Keratinocyte (primary cell): ENCODE data around the gene MCRS1. TPM values are rescaled to one million over a fixed set of nuclear protein-coding genes. Genes with fewer than 3 reads are reported as not detected.

Experiments used
- DNase-seq: peaks from one replicate; pipeline ENCODE4 v3.0.0-alpha.2; 2011; ENCODE audit warnings: low read depth, missing footprints, low spot score
- FAIRE-seq: peaks from 2 replicates; lab custom pipeline; 2011; peaks lifted over from hg19 to GRCh38; lab: Jason Lieb, UNC
- H2AFZ ChIP-seq: 2 replicates; pipeline ENCODE4 v1.6.0; 2012; ENCODE audit warnings: low read length, control low read depth, inconsistent platforms; ENCODE audit not compliant: control insufficient read depth
- H3K27ac ChIP-seq: 2 replicates; pipeline ENCODE4 v1.5.1; 2011; ENCODE audit warnings: low read length; ENCODE audit not compliant: control insufficient read depth, insufficient read depth
- H3K27me3 ChIP-seq: 3 replicates; pipeline ENCODE4 v1.6.0; 2011; ENCODE audit warnings: low read length; ENCODE audit not compliant: control insufficient read depth, insufficient read depth; ENCODE audit errors: extremely low read depth
- H3K36me3 ChIP-seq, 2 experiments: 2 replicates in 1 of 2; 3 replicates in 1 of 2; pipeline ENCODE4 v1.5.1; 2011; ENCODE audit warnings: low read length in 2 of 2, mild to moderate bottlenecking in 1 of 2; ENCODE audit not compliant: control insufficient read depth in 2 of 2, insufficient read depth in 2 of 2; ENCODE audit errors: extremely low read depth in 1 of 2
- H3K4me1 ChIP-seq: 3 replicates; pipeline ENCODE4 v1.5.1; 2011; ENCODE audit warnings: low read length; ENCODE audit not compliant: control insufficient read depth, insufficient read depth; ENCODE audit errors: extremely low read depth
- H3K4me2 ChIP-seq: 3 replicates; pipeline ENCODE4 v1.6.0; 2011; ENCODE audit warnings: low read depth, low read length; ENCODE audit not compliant: control insufficient read depth, insufficient read depth; ENCODE audit errors: extremely low read depth
- H3K4me3 ChIP-seq, 3 experiments: fragments of 200-600 bp in 1 of 3; sonication (generic) in 1 of 3; 2 replicates in 2 of 3; 3 replicates in 1 of 3; pipeline ENCODE4 v1.5.1; 2011 to 2016; ENCODE audit warnings: low read length in 3 of 3, mild to moderate bottlenecking in 3 of 3, control low read depth in 2 of 3, inconsistent platforms in 1 of 3, low read depth in 1 of 3, mixed read lengths in 1 of 3, mixed run types in 1 of 3, moderate library complexity in 1 of 3; ENCODE audit not compliant: control insufficient read depth in 2 of 3, insufficient read depth in 2 of 3; ENCODE audit errors: extremely low read depth in 1 of 3
- H3K79me2 ChIP-seq: 2 replicates; pipeline ENCODE4 v1.6.0; 2012; ENCODE audit warnings: low read length; ENCODE audit not compliant: control insufficient read depth, insufficient read depth
- H3K9ac ChIP-seq: 3 replicates; pipeline ENCODE4 v1.6.0; 2011; ENCODE audit warnings: low read length; ENCODE audit not compliant: control insufficient read depth, insufficient read depth; ENCODE audit errors: extremely low read depth
- H3K9me1 ChIP-seq: 3 replicates; pipeline ENCODE4 v1.6.0; 2011; ENCODE audit warnings: low read length; ENCODE audit not compliant: control insufficient read depth, insufficient read depth; ENCODE audit errors: extremely low read depth
- H3K9me3 ChIP-seq: 2 replicates; pipeline ENCODE4 v1.5.1; 2012; ENCODE audit warnings: low read depth, low read length; ENCODE audit not compliant: control insufficient read depth
- H4K20me1 ChIP-seq: 3 replicates; pipeline ENCODE4 v1.6.0; 2011; ENCODE audit warnings: low read length; ENCODE audit not compliant: control insufficient read depth, insufficient read depth; ENCODE audit errors: extremely low read depth
- EZH2 ChIP-seq: IDR thresholded peaks from one replicate; pipeline ENCODE4 v1.6.1; 2012; ENCODE audit warnings: inconsistent platforms, mild to moderate bottlenecking, low read length, moderate library complexity
- dilution Hi-C: fragments of 300-500 bp; cut with MboI; formaldehyde crosslinking; loops from one replicate; pipeline ENCODE4 v1.7.0; 2020; ENCODE audit warnings: low sequenced_read_pairs; ENCODE audit not compliant: extremely low pct_ligation_motif_present
- polyA plus RNA-seq, 5 experiments: library from polyadenylated mRNA; depleted of rRNA in 3 of 5; stranded (reverse) in 3 of 5; stranded (forward) in 1 of 5; unstranded in 1 of 5; fragments of >200 nt; gene quantifications; 1 replicate in 1 of 5; 2 replicates in 3 of 5; 3 replicates in 1 of 5; pipeline versions ENCODE4 v1.2.1 to v1.2.3, GENCODE V29; 2011 to 2012; ENCODE audit warnings: missing spikeins in 2 of 5, low read depth in 1 of 5, low replicate concordance in 1 of 5
- TF ChIP-seq, protein P1 (sequence below), 3 experiments: IDR thresholded peaks in 1 of 3; conservative IDR thresholded peaks in 1 of 3; optimal IDR thresholded peaks in 1 of 3; 2 replicates in 2 of 3; 3 replicates in 1 of 3; pipeline versions ENCODE3 to v1.5.1; 2011; ENCODE audit warnings: low read length in 3 of 3, mild to moderate bottlenecking in 3 of 3, moderate library complexity in 2 of 3, control low read depth in 1 of 3, inconsistent platforms in 1 of 3; ENCODE audit not compliant: insufficient read depth in 2 of 3; ENCODE audit errors: extremely low read depth in 1 of 3

The MCRS1 gene
- polyA plus RNA-seq, 1 donor (not counting 4 experiments of a cell fraction or from before 2014, with no cell fraction given), result 40.7 TPM

DNA sequence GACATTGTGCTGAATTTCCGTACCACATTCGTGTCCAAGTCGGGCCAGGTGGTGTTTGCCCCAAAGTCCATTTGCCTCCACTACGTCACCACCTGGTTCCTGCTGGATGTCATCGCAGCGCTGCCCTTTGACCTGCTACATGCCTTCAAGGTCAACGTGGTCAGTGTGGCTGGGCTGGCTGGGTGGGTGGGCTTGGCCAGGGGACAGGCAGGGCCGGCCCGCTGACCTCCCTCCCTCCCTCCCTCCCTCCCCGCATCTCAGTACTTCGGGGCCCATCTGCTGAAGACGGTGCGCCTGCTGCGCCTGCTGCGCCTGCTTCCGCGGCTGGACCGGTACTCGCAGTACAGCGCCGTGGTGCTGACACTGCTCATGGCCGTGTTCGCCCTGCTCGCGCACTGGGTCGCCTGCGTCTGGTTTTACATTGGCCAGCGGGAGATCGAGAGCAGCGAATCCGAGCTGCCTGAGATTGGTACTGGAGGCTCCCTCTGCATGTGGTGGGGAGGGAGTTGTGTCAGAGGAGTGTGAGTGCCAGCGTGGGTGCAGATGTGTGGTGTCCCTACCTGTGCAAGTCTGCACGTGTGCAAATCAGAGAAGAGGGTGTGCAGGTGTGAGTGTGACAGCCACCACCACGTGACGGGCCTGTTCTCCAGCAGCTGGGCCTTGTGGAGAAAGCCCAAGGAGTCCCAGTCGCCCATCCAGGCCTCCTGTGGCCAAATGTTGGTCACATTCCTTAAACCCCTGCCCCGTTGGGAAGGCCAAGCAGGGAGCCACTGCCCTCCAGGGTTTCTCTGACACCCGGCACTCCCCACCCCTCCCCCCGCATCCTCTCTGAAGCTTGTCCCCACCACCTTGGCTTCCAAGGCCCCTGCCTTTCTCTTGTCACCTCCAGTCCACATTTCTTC is 23.8 kb downstream of the MCRS1 start:
- no peaks in the 10 kb centered on the region for H4K20me1 ChIP-seq
- no peak overlapping the region for H3K4me2 ChIP-seq
- H3K9me3 ChIP-seq, result no peaks in the 10 kb centered on the region
- no peak for FAIRE-seq
- H3K27me3 ChIP-seq, result peaks cover 29% of the 10 kb centered on the region
- TF ChIP-seq, protein P1, sequence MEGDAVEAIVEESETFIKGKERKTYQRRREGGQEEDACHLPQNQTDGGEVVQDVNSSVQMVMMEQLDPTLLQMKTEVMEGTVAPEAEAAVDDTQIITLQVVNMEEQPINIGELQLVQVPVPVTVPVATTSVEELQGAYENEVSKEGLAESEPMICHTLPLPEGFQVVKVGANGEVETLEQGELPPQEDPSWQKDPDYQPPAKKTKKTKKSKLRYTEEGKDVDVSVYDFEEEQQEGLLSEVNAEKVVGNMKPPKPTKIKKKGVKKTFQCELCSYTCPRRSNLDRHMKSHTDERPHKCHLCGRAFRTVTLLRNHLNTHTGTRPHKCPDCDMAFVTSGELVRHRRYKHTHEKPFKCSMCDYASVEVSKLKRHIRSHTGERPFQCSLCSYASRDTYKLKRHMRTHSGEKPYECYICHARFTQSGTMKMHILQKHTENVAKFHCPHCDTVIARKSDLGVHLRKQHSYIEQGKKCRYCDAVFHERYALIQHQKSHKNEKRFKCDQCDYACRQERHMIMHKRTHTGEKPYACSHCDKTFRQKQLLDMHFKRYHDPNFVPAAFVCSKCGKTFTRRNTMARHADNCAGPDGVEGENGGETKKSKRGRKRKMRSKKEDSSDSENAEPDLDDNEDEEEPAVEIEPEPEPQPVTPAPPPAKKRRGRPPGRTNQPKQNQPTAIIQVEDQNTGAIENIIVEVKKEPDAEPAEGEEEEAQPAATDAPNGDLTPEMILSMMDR (optimal IDR thresholded peaks at IDR 0.05 in 1 of 3, IDR thresholded peaks at IDR 0.05 in 1 of 3, conservative IDR thresholded peaks at IDR 0.05 in 1 of 3; ENCODE audit: extremely low read depth in 1 of 3, insufficient read depth in 2 of 3, low read length in 3 of 3), result no peak
- no peak for TF ChIP-seq EZH2
- peaks cover 5% of the 10 kb centered on the region for H3K9me1 ChIP-seq
- peaks cover 44% of the 10 kb centered on the region for H3K4me1 ChIP-seq
- no peak overlapping the region for H3K4me3 ChIP-seq
- H3K36me3 ChIP-seq, result no peaks in the 10 kb centered on the region
- H2AFZ ChIP-seq, result no peak overlapping the region
- no peak for DNase-seq
- H3K9ac ChIP-seq, result no peak overlapping the region
- no peak overlapping the region for H3K27ac ChIP-seq
- no peaks in the 10 kb centered on the region for H3K79me2 ChIP-seq
- dilution Hi-C loops, result no loop called here

DNA sequence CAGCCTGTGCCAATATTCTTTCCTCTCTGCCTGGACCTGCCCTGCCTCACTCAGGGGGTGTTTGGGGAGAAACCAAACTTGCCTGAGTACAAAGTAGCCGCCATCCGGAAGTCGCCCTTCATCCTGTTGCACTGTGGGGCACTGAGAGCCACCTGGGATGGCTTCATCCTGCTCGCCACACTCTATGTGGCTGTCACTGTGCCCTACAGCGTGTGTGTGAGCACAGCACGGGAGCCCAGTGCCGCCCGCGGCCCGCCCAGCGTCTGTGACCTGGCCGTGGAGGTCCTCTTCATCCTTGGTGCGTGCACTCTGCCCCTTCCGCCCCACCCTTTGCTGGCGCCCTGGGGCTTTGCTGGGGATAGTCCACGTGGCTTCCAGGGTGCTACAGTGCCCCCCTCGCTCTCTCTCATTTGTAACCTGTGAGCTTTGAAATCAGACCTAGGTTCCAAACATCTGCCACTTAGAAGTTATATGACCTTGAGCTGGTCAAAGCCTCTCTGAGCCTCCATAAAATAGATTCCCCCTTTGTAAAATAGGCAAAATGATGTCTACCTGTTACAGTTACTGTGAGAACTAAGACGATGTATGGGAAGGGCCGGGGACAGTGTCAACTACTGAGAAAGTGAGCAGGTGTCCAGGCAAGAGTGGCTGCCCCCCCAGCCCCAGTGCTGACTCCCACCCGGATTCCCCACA is 24.6 kb downstream of the MCRS1 start:
- Histone ChIP-seq H3K27ac (no peak overlapping the region), H2AFZ (no peak overlapping the region), H3K79me2 (no peaks in the 10 kb centered on the region), H3K9ac (no peak overlapping the region), H3K4me2 (no peak overlapping the region), H3K9me3 (no peaks in the 10 kb centered on the region), H3K9me1 (peaks cover 5% of the 10 kb centered on the region), H4K20me1 (no peaks in the 10 kb centered on the region), H3K36me3 (no peaks in the 10 kb centered on the region), H3K27me3 (peaks cover 27% of the 10 kb centered on the region), H3K4me1 (peaks cover 37% of the 10 kb centered on the region), H3K4me3 (no peak overlapping the region)
- DNase-seq, result no peak
- dilution Hi-C loops, result no loop called here
- FAIRE-seq, result no peak
- TF ChIP-seq, protein P1 (optimal IDR thresholded peaks at IDR 0.05 in 1 of 3, IDR thresholded peaks at IDR 0.05 in 1 of 3, conservative IDR thresholded peaks at IDR 0.05 in 1 of 3; ENCODE audit: extremely low read depth in 1 of 3, insufficient read depth in 2 of 3, low read length in 3 of 3), result no peak
- no peak for TF ChIP-seq EZH2
